ENCODE data around the gene FLT4. TPM values are rescaled to one million over a fixed set of nuclear protein-coding genes. Genes with fewer than 3 reads are reported as not detected.
"Not testable (repeated sequence)": the region's sequence is repeated elsewhere in the genome, so short reads cannot be mapped to it uniquely, and the experiment has no call there.

FLT4 gene
- total RNA-seq, 1 experiment from 2014 or later = 0.10 TPM

GRCh38 chr5:180674090-180674475 lies 24.7 kb upstream of the FLT4 start:
- not testable (repeated sequence) for DNase-seq, H3K36me3 ChIP-seq, H3K4me3 ChIP-seq, H3K9me3 ChIP-seq
- peaks cover 19% of the 10 kb centered on the region for H3K27me3 ChIP-seq

- Histone ChIP-seq H3K27me3 (peaks cover 19% of the 10 kb centered on the region), H3K36me3 (no peaks in the 10 kb centered on the region), H3K9me3 (no peaks in the 10 kb centered on the region), H3K4me3 (no peak overlapping the region)
- no peak for DNase-seq
These were observed 24.1 kb upstream of the FLT4 start for GRCh38 chr5:180673371-180674089.

- H3K36me3 ChIP-seq, H3K4me3 ChIP-seq, DNase-seq, H3K9me3 ChIP-seq: not testable (repeated sequence)
- peaks cover 19% of the 10 kb centered on the region for H3K27me3 ChIP-seq
These were observed 22.6 kb upstream of the FLT4 start for GRCh38 chr5:180671958-180672524.

GRCh38 chr5:180670586-180671359 lies 21.4 kb upstream of the FLT4 start:
- Histone ChIP-seq H3K4me3 (no peak overlapping the region), H3K36me3 (no peaks in the 10 kb centered on the region), H3K27me3 (peaks cover 19% of the 10 kb centered on the region), H3K9me3 (peaks cover 4% of the 10 kb centered on the region; the same call in 1 of the 2 replicates)
- peak; percentile 40 for DNase-seq

- Histone ChIP-seq H3K9me3 (peaks cover 4% of the 10 kb centered on the region; the same call in 1 of the 2 replicates), H3K36me3 (no peaks in the 10 kb centered on the region), H3K27me3 (peaks cover 15% of the 10 kb centered on the region), H3K4me3 (no peak overlapping the region)
- DNase-seq = no peak
These were observed 20.8 kb upstream of the FLT4 start for GRCh38 chr5:180670157-180670556.

GRCh38 chr5:180669661-180670060 lies 20.3 kb upstream of the FLT4 start:
- H3K9me3 ChIP-seq = peaks cover 4% of the 10 kb centered on the region; the same call in 1 of the 2 replicates
- DNase-seq = no peak
- no peaks in the 10 kb centered on the region for H3K36me3 ChIP-seq
- peaks cover 13% of the 10 kb centered on the region for H3K27me3 ChIP-seq
- H3K4me3 ChIP-seq = no peak overlapping the region

GRCh38 chr5:180668835-180669596 lies 19.6 kb upstream of the FLT4 start:
- no peak for DNase-seq

GRCh38 chr5:180666812-180667211 lies 17.4 kb upstream of the FLT4 start:
- Histone ChIP-seq H3K9me3 (peaks cover 7% of the 10 kb centered on the region), H3K27me3 (no peaks in the 10 kb centered on the region), H3K4me3 (no peak overlapping the region), H3K36me3 (no peaks in the 10 kb centered on the region)
- no peak for DNase-seq

More at GRCh38 chr5:180668835-180669596, 19.6 kb upstream of the FLT4 start:
- Histone ChIP-seq H3K9me3 (peaks cover 4% of the 10 kb centered on the region; the same call in 1 of the 2 replicates), H3K27me3 (peaks cover 9% of the 10 kb centered on the region), H3K36me3 (no peaks in the 10 kb centered on the region), H3K4me3 (no peak overlapping the region)

- Histone ChIP-seq H3K27me3 (no peaks in the 10 kb centered on the region), H3K9me3 (peaks cover 7% of the 10 kb centered on the region), H3K4me3 (no peak overlapping the region), H3K36me3 (no peaks in the 10 kb centered on the region)
- no peak for DNase-seq
These were observed 16.4 kb upstream of the FLT4 start for GRCh38 chr5:180665682-180666404.

GRCh38 chr5:180658774-180659564 lies 9.6 kb upstream of the FLT4 start:
- H3K4me3 ChIP-seq = no peak overlapping the region
- no peak for DNase-seq
- H3K36me3 ChIP-seq = no peaks in the 10 kb centered on the region
- peaks cover 4% of the 10 kb centered on the region; the same call in 1 of the 2 replicates for H3K9me3 ChIP-seq
- H3K27me3 ChIP-seq = peaks cover 33% of the 10 kb centered on the region

- H3K27me3 ChIP-seq = peaks cover 68% of the 10 kb centered on the region
- not testable (repeated sequence) for DNase-seq, H3K4me3 ChIP-seq, H3K36me3 ChIP-seq, H3K9me3 ChIP-seq
These were observed 5.8 kb upstream of the FLT4 start for GRCh38 chr5:180655243-180655642.

- Histone ChIP-seq H3K9me3 (no peaks in the 10 kb centered on the region), H3K36me3 (no peaks in the 10 kb centered on the region), H3K27me3 (peaks cover 81% of the 10 kb centered on the region), H3K4me3 (no peak overlapping the region)
- no peak for DNase-seq
These were observed 3.4 kb upstream of the FLT4 start for GRCh38 chr5:180652771-180653170.

- H3K27me3 ChIP-seq = peaks cover 78% of the 10 kb centered on the region
- no peak overlapping the region for H3K4me3 ChIP-seq
- no peak for DNase-seq
- H3K36me3 ChIP-seq = no peaks in the 10 kb centered on the region
- H3K9me3 ChIP-seq = no peaks in the 10 kb centered on the region
These were observed 2.9 kb upstream of the FLT4 start for GRCh38 chr5:180652346-180652745.

- DNase-seq = no peak
- Histone ChIP-seq H3K4me3 (peak overlapping the region; percentile 30; the same call in 1 of the 2 replicates), H3K9me3 (no peaks in the 10 kb centered on the region), H3K27me3 (peaks cover 58% of the 10 kb centered on the region), H3K36me3 (no peaks in the 10 kb centered on the region)
These were observed 623 bp downstream of the FLT4 start for GRCh38 chr5:180648658-180649296.

GRCh38 chr5:180647941-180648500 lies 1.4 kb downstream of the FLT4 start:
- Histone ChIP-seq H3K27me3 (peaks cover 54% of the 10 kb centered on the region), H3K4me3 (no peak overlapping the region), H3K36me3 (no peaks in the 10 kb centered on the region), H3K9me3 (no peaks in the 10 kb centered on the region)
- DNase-seq = no peak
